ENCODE measurements around the gene GLB1L2.

The GLB1L2 gene

DNA sequence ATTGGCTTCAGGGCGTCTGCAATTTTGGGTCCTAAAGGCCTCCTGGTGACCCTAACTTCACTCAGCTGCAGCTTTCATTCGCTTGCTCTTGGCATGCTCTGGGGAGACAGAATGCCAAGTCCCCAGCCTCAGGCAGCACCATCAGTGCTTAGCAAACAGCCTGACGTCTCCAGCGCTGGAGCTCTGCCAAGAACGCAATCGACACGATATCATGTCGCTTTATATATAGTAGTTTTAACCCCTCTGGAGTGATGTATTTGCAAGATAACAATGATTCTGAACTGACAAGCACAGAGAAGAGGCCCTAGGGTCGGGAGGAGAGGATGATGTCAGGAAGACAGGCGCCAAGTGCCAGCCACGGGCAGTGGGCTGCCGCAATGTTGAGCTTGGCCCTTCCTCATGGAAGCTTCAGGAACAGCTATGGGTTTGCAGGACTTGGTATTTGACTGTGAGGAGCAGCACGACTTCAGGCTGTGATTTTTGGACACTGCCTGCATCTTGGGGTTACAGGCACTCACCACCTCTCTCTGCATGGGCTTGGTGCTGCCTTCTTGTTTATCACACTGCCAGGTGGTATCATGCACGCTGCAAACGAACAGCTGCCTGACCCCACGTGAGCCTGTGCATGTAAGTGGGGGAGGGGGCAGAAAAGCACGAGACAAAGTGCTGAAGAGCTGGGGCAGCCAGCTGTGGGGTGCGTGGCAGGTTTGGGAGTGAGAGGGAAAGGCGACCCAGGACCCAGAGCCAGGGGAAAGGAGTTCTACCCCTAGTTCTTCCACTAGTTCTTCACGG, 54.2 kb downstream of the GLB1L2 start:
- no peak for DNase-seq (ENCODE audit: low read depth in 2 of 2)

DNA sequence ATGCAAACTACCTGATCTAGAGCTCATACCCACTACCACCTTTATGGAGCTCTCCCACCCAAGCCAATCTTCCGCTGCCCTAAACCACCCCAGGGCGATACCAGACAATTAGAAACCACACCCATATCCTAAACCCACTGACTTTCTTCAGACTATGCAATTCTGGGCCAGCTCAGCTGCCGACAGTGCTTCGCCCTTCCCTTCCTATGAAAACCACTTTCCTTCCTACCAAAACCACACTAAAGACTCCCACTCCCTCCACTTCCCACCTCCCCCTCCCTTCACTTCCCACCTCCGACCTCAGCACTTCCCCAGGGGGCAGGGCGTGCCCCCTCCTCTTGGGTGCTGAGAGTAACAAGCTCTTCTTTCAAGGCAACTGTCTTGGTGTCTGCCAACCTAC, 55.2 kb downstream of the GLB1L2 start:
- no peak for DNase-seq (ENCODE audit: low read depth in 2 of 2)

DNA sequence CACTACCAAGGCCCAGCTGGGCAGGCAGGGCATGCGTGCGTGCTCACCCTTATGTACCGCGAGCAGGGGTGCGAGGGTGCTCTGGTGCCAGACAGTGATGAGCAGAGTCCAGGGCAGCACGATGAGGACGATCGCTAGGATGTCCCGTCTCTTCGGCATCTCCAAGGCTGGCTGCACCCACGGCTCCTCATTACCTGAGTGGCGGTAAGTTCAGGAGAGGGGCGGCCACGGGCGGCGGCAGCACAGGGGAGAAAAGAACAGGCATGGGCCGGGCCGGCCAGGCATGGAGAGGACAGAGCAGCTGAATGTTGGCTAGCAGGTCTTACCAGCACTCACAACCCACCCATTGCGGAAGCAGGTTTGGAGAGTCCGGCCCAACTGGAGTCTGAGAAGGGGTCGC, 55.7 kb downstream of the GLB1L2 start:
- DNase-seq (ENCODE audit: low read depth in 2 of 2) = no peak

DNA sequence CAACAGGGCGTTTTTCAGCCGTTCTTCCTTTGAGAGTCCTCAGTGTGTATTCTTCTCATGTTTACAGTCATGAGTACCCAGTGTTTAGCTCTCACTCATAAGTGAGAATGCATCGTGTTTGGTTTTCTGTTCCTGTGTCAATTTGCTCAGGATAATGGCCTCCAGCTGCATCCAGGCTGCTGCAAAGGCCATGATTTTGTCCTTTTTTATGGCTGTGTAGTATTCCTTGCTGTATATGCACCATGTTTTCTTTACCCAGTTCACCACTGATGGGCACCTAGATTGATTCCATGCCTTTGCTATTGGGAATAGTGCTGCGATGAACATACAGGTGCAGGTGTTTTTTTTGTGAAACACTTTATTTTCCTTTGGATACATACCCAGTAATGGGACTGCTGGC, 56.8 kb downstream of the GLB1L2 start:
- DNase-seq (ENCODE audit: low read depth in 2 of 2) = no peak

DNA sequence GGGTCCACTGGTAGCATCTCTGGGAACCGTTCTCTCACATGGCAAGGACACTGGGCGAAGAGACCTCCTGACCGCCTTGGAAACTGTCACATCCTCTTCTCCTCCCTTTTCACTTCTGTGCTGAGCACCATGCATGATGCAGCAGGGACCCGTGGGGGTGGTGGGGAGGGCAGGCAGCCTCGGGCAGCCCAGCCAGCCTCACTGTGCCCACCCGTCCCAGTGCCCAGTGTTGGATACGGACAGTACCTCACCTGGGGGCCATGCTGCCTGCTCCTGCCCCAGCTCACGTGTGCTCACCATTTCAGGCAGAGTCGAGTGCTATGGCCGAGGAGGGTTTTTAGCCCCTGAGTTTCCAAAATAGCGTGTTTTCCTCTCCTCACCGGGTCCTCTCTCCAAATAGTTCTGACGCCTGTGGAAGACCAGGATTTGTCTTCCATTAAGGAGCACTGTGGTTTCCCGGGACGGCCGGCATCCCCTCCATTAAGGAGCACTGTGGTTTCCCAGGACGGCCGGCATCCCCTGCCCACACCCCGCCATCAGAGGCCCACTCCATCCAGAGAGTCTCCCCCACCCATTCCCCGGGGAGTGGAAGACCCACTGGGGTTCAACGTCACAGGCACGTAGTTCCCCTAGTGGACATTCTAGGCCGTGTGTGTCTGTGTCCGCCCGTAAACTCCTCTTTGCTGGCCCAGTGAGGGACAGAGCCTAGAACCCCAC, 57.8 kb downstream of the GLB1L2 start:
- no peak for DNase-seq (ENCODE audit: low read depth in 2 of 2)

DNA sequence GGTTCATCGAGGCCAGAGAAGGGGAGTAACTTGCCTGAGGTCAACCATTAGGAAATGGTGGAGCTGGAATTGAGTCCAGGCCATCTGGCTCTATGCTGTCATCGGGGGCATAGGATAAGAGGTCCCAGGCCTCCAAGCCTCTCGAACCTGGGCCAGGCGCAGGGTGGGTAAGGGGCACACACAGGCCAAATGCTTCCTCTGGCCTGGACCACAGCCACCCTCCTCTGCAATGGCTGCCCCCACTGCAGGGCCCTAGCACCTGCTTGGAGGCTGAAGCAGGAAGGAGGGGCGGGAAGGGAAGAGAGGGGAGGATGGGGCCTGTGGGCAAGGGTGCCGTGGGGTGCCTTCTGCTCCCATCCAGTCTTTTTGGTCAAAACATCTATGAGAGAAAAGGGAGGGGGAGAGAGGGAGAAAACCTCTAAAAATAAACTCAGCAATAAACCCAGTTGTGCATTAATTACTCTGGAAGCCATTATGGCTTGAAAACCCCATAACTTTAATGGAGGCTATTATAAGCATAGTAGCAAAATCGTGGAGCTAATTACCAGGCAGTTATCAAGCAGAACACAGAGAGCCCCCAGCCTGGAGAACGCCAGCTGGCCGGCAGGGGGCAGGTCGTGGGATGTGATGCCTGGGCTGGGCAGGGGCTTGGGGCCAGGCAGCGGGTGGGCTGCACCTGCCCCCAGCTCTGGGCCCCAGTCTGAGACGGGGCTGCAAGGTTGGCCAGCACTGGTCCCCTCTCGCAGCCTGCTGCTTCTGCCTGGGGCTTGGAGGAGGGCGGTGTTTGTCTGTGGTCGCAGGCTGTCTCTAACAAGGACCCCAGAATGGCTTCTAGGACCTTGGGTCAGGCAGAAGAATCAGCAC, 59.1 kb downstream of the GLB1L2 start:
- no peak for DNase-seq (ENCODE audit: low read depth in 2 of 2)

DNA sequence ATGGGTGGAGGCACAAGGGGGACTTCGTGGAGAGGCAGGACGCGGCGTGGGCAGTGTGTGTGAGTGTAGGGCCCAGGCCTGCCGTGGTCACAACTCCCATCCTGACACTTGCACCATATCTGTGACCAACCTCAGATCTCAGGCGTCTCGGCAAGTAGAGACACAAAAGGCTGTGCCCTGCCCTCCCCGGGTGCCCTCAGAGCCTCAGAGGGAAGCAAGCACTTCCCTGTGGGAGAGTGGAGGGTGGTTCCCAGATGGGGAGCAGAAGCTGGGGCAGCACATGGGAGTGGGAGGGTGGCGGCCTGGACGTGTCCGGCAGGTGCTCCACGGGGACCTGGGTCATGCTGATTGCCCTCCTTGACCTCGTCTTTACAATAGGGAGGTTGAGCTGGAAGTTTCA, 59.9 kb downstream of the GLB1L2 start:
- DNase-seq (ENCODE audit: low read depth in 2 of 2) = no peak

DNA sequence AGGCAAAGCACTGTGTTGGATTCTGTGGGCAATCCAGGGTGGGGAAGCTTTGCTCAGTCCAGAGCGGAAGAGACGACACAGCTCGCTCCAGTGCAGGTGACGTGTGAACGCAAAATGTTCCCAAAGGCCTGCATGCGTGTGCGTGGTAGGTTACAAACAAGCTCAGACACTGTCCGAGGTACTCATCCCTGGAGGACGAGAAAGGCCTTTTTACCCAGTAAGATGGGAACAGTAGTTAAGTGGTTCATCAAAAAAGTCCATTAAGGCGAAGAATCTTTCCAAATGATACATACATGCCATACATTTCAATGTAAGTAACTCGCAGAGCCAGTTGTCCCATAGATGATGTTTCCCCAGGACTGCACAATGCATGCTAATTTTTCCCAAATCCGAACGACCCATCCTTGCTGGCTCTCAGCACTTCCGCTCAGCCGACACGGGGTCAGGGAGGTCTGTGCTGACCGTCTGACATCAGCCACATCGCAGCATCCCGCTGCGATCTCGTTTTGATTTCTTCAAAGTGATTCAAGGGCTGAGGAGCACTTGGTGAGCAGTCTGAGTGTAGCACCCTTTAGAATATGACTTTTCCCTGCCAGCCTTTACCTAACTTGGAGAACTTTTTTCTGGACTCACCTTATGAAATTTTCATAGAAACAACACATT, 61.3 kb downstream of the GLB1L2 start:
- no peak for DNase-seq (ENCODE audit: low read depth in 2 of 2)

DNA sequence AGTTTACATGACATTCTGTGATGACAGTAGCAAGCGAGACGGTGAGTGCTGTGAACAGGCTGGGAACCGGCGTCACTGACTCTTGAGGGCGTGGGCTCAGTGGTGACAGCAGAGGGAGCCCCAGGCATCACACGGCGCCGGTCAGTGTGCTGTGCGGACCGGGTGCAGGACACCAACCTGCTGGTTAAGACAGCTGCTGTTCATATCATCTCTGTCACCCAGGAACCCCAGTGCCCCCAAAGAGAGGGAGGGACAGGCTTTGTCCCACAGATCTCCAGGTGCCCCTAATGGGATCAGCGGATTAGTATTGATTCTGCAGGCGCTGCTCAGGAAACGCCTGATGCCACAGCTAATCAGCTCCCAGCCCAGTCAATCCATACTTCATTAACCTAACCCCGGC, 61.9 kb downstream of the GLB1L2 start:
- no peak for DNase-seq (ENCODE audit: low read depth in 2 of 2)

DNA sequence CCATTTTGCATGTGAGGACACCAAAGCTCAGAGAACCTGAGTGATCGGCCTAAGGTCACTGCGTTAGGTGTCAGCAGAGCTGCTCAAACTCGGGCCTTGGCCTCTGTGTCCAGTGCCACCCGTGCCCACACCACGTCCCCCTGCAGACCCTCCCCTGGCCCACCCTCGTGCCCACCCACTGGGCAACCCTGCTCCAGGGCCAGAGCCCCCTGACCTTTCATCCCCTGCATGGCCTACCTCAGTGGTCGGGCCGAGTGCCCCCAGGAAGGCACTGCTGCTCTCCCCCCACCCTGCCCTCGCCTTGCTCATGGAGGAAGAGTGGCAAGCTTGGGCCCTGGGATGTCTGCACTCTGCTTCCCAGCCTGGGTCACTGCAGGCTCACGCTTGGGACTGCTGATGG, 62.5 kb downstream of the GLB1L2 start:
- DNase-seq (ENCODE audit: low read depth in 2 of 2) = no peak

DNA sequence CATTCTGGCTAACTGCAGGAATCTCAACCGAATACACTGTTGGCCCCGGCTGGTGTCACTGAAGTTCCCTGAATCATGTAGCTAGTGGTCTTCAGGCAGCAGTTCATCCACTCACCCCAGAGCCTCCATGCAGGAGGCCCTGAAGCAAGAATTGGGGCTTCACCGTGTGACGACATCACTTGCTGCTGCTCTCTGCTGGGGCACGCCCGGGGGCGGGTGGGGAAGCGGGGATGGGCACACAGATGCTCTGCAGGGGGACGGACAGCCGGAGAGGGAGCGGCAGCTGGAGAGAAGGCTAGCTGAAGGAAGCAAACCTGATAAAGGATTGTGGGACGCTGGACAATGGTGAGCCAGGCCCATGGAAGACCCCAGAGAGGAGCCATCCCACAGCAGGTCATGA, 63.2 kb downstream of the GLB1L2 start:
- no peak for DNase-seq (ENCODE audit: low read depth in 2 of 2)

DNA sequence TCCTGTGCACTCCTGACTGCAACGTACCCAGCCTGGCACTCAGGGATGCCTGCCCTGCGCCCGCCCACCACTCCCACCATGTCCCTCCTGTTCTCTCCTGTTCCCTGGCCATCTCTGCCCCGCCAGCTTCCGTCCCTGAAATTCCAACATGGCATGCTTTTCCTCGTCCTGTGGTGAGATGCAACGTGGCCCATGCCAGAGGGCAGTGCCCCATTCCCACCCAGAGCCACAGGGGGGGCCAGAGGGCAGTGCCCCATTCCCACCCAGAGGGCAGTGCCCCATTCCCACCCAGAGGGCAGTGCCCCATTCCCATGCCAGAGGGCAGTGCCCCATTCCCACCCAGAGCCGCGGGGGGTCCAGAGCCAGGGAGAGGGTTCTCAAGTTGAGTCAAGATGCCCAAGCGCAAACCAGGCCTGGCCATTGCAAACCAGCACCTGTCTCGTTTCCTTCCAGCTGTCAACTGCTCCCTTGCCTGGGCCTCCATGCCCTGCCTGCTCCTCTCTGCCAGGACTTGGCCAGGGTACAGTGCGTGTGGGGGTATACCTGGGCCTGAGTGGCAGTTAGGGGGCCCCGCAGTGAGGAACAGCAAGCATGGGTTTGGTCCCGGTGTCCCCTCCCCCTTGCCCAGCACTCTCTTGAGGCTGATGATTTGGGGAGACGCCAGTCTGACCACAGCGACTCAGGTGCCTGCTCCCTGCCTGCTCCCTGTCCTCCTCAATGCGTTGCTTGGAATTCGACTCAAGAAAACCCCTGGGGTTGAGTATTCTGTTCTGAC, 65.7 kb downstream of the GLB1L2 start:
- no peak for DNase-seq (ENCODE audit: low read depth in 2 of 2)

DNA sequence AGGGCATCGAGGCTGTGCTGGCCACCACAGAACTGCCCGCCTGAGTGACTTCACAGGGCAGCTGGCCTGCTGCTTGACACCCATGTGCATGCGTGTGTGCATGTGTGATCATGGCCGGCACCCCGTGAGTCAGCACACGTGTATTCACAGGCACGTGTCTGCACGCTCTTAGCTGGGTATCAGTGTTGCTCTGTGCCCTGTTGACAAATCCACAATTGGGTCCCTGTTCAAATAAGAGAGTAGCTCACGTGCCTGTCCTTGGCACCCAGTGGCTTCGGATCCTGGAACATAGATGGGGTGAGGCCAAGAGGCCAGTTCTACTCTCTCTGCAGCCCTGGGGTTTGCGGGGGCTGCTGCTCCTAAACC, 66.3 kb downstream of the GLB1L2 start:
- no peak for DNase-seq (ENCODE audit: low read depth in 2 of 2)

DNA sequence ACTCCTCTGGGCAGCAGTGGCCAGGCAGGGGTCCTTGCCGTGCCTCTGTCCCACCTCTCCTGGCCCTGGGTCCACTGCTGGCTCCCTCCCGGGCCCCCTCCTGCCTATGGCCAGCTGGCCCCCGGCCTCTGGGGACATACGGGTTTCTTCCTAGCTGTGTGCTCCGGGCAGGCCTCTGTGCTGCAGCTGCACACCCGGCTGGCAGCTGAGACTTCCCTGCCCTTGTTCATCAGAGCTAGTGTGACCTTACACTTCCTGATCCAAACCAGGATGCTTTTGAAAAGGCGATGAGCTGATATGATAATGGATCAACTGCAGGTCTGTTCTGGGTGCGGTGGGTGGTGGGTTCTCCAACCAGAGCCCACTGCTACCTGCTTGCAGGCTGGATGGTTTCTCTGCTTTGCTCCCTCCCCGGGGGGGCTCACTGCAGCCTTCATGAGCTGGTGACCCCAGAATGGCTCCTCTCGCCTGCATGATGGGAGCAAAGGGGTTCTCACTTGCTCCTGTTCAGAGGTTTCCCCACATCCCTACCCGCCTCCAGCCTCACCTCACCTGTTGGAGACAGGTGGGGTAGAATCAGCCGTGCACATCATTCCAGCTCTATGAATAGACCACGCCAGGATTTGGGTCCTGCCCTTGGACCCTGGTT, 67.0 kb downstream of the GLB1L2 start:
- no peak for DNase-seq (ENCODE audit: low read depth in 2 of 2)

DNA sequence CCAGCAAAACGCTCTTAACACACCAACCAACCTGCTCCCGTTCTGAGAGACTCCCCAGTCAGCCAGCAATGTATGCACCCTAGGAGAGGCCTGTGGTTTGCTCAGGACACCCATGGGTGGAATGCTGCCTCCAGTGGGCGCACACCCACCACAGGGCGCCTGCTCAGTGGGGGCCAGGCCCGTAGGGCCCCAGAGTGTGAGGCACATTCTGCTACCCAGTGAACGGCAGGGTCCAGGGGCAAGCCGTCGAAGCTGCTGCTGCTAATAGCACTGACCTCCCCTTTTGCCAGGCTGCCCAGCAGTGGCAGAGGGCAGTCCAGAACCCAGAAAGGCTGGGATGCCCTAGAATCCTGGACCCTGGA, 67.5 kb downstream of the GLB1L2 start:
- DNase-seq (ENCODE audit: low read depth in 2 of 2) = no peak

DNA sequence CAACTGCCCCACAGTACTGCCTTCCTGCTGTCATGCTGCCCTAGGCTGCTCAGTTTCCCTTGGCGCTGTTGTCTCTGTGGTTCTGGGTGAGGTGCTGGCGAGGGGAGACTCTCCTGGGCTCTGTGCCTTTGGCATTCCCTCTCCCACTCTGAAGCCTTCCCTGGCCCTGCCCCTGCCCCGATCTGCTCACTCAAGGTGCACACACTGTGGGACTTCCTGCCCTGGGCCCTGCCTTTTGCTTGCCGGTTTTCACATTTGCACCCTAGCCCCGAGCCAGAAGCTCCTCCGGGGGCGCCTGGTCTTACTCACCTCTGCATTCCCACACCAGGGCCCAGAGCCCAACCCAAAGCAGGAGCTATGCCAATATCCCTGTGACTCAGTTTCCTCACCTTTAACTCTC, 68.2 kb downstream of the GLB1L2 start:
- DNase-seq (ENCODE audit: low read depth in 2 of 2) = no peak

DNA sequence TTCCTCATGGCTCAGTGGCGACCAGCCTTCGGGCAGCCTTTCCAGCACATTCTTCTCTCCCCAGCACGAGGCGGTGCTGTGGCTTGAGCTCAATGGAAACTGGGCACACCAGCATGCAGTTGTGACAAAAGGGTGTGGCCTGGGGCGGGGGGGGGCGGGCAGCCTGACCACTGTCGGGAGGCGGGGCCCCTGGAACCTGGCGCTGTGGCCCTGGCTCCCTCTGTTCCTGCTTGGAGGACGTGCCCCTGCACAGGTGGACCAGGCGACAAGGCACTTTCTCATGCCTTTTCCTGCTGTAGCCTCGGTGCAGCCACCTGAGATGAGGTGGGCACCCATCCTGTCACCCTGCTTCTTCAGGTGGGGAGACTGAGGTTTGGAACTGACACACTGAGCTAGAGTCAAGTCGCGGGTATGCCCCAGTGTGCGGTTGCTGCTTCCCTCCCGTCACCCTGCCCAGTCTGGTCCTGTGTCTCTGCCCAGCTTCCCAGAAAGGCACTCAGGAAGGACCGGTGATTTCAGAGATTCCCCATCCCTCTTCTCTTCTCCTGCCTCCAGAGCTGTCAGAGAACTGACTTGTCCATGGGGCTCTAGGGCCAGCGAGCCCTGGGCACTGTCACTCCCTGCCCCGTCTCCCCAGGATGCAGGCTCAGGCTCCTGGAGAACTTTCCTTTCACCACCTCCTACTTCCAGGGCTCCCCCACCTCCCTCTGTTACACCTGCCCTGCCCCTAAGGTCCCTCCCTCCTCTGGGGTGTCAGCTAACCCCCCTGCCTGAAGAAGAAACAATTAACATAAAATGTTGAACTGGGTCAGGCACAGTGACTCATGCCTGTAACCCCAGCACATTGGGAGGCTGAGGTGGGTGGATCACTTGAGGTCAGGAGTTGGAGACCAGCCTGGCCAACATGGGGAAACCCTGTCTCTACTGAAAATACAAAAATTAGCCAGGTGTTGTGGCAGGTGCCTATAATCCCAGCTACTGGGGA, 70.3 kb downstream of the GLB1L2 start:
- no peak for DNase-seq (ENCODE audit: low read depth in 2 of 2)

DNA sequence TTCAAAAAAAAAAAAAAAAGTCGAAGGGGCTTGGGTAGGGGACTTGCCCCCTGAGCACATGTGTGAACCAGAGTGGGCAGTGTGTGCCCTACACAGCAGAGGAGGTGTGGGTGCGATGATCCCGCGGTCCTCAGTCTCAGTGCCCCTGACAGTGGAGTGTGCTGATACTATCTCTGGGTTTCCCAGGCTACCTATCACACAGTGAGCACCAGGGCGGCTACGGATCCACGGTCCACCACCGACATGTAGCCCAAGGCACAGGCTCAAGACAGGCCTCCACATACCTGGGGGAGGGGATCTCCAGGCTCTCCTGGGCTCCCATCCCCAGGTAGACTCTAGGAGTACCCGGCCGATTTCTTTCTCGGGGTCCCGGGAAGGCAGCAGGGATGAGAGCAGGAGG, 71.1 kb downstream of the GLB1L2 start:
- no peak for DNase-seq (ENCODE audit: low read depth in 2 of 2)

DNA sequence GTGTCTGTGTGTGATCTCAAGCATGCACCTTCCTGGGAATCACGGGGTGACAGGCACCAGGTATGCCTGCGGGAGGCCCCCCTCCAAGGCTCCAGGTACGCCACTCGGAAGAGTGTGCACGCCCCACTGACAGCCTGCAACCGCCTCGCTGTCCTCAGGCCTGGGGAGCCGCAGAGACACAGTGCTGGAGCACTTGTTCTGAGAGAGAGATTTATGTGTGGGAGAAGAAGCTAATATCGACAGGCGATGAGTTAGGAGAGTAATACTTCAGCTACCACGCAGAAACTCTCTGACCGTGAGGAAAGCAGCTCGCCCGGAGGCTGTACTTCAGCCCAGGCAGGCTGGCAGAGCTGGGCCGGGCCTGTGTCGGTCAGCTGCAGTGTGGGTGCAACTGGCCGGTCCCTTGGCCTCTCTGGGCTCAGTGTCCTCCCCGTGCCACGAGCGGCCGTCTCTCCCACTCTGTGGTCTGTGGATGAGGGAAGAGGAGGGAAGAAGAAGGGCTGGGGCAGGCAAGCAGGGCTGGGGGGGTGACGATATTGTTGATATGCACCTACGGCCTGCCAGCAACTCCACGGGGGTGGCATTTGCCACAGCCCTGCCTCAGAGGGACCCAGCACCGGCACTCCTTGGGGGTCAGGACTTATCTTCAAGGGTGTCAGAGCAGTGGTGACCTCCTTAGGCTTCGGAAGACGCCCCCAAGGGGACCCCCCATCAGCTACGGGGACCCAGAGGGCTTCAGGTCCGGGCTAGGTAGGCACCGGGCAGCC, 73.0 kb downstream of the GLB1L2 start:
- no peak for DNase-seq (ENCODE audit: low read depth in 2 of 2)

Measured in stimulated activated CD4-positive, alpha-beta T cell treated with anti-CD3 and anti-CD28 coated beads, Interleukin-12 subunit alpha, Interleukin-12 subunit beta, amount 100 ng/mL, for 24 hours (primary cell).